ENCODE results near the gene EPB41L5.

GRCh38 chr2:120219766-120220165, 206.9 kb downstream of the EPB41L5 start:
- TF ChIP-seq POLR2A (IDR thresholded peaks at IDR 0.05) (no peak), CTCF (IDR thresholded peaks at IDR 0.05) (no peak)

Data from sigmoid colon (tissue), 3 donors.